COLO829 (cell line): Measurements from ENCODE around the gene POU6F2.

Source experiments
- DNase-seq: peaks from one replicate; pipeline ENCODE4 v3.0.0; 2012; ENCODE audit warnings: low spot score

POU6F2 gene

GRCh38 chr7:39069896-39070881 is 92.5 kb downstream of the POU6F2 start:
- DNase-seq = no peak

DNA sequence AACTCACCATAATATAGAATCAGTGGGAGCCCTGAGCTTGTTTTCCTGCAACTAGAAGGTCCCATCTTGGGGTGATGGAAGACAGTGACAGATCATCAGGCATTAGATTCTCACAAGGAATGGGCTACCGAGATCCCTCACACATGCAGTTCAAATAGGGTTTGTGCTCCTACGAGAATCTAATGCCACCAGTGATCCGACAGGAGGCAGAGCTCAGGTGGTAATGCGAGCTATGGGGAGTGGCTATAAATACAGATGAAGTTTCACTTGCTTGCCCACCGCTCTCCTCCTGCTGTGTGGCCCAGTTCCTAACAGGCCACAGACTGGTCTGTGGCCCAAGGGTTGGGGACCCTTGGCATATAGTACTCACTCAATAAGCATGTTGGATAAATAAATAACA is 93.4 kb downstream of the POU6F2 start:
- DNase-seq = no peak

- no peak for DNase-seq
Observed at GRCh38 chr7:39073432-39073831, 95.7 kb downstream of the POU6F2 start.

DNA sequence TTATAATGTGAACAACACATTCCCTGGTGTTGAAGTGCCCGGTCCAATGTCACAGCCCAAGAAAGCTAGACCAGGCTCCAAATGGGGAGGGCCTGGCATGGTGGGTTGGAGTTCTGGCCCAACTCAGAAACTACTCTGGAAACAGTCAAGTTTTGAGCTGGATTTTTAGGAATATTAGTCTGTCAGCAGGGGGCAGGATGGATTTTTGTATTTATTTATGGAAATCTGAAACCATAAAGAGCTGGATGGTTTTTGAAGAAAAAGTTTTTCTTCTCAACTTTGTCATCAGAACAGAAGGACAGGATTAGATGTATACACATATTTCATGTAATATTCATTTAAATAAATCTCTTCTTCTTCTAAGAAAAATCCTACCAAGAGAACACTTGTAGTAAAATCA is 97.5 kb downstream of the POU6F2 start:
- no peak for DNase-seq

DNA sequence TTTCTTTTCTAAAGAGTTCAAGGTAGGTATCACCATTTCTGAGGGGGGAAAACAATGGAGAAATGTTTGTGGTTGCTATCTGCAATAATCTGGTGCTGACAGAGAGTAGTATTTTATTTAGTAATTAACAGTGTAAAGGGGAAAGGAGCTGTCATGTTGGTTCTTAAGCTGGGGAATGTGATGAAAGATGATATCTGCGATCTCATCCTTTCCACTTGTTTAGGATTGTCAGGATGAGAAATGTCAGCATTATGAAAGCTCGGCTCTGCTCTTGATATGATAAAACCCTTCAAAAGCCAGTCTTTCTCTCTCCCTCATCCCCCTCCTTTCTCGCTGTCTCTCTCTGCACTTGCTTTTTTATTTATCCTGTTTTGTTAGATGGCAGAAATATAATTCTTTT is 106.1 kb downstream of the POU6F2 start:
- DNase-seq = no peak

GRCh38 chr7:39084349-39084748 is 106.6 kb downstream of the POU6F2 start:
- DNase-seq = no peak

GRCh38 chr7:39085189-39085588 is 107.5 kb downstream of the POU6F2 start:
- DNase-seq = no peak

GRCh38 chr7:39085590-39086049 is 107.9 kb downstream of the POU6F2 start:
- DNase-seq = no peak

GRCh38 chr7:39086638-39087360 is 109.1 kb downstream of the POU6F2 start:
- DNase-seq = no peak

- DNase-seq = no peak
Observed at GRCh38 chr7:39088730-39089593, 111.3 kb downstream of the POU6F2 start.

DNA sequence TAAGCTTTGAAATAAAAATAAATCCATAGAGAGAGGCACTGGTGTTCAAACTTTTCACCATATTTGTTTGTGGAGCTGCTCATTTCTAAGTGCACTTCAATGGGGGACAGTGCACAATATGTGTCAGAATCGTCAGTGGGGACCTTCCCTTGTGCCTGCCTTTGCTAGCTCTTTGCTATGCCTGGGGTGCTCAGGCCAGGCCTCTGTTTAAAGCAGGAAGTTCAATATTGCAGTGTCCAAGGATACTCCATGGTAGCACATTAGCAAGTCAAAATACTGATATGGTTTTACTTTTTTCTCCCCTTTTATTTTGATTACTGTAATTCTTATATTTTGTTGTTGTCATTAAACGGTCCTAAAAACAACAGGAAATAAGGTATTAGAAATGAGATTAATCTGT is 113.4 kb downstream of the POU6F2 start:
- no peak for DNase-seq

DNA sequence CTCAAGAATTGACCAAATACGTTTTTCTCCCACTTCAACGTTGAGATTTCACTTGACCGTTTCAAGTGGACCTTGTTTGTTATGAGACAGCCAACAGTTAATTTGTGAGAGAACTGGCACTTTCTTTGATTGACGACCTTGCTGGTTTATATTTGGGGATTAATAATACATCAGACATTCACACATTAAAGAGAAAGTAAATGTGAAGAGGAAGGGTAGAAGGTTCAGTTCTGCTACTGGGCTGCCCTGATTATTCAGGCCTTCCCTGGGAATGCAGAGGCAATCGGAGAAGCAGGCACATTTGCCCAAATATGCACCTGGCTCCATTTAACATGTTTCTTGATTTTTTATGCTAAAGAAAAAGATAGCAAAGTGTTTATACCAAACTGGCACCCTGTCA is 114.1 kb downstream of the POU6F2 start:
- DNase-seq = no peak

DNA sequence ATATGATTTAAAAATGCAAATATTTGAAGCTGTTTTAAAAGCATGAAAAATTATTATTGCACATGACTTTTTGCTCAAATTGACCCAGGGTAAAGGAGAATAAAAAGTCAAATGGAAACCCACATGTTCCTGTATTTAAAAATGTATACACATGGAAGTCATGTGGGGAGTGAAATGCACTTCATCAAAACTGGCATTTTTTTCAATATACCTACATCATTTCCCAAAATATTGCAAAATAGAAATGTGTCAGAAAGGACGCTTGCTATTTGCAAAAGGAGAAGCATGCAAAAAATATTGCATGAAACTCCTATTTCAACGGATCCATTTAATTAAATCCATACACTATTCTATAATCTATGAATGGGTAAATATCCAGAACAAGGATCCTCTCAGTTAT is 117.0 kb downstream of the POU6F2 start:
- DNase-seq = no peak

DNA sequence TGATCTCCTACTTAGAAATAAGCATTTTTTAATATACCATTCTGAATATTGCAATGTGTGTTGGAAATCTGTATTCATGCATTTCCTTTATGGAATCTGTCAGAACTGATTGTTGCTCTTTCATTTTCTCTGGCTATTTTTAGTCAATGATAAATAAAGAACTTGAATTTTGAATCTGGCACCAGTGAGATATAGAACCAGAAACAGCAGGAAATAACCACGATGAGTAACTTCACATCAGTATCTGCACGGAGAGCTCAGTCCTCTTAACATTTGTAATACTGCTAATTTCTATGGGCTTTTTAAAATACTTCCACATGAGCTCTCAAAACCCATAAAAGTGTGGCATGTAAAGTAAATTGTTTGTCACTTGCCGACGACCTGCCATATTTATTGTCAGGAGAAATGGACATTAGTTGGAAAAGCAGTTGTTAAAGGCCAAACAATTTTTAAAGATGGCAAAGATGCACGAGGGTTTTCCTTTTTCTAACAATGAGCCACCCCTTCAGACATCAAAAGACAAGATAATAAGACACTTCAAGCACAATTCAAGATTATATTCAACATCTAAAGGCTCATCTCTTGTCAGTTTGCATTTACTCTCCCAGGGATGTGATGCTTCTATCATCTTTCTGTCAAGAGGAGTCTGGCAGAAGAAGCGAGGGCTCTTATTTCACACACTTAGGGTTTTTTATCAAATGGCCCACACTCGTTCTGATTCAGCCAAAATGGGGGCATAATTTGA is 118.3 kb downstream of the POU6F2 start:
- no peak for DNase-seq

GRCh38 chr7:39098506-39098905 is 120.8 kb downstream of the POU6F2 start:
- no peak for DNase-seq

GRCh38 chr7:39099146-39099545 is 121.4 kb downstream of the POU6F2 start:
- DNase-seq = no peak

DNA sequence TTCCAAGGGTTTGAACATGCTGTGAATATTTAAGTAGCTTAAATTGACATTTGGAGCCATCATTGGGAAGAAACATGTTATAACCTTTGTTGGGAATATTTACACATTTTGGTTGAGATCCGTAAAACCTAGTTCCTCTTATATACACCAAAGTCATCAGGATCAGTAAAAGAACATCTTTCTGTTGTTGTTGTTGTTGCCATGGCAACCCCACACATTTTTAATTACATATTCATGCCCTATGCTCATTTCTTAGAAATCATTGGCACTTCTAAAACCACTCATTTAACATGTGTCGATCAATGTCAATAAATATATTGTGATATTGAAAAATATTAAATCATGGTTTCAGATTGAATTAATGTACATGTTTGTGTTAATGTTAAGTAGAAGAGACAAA is 122.6 kb downstream of the POU6F2 start:
- no peak for DNase-seq

DNA sequence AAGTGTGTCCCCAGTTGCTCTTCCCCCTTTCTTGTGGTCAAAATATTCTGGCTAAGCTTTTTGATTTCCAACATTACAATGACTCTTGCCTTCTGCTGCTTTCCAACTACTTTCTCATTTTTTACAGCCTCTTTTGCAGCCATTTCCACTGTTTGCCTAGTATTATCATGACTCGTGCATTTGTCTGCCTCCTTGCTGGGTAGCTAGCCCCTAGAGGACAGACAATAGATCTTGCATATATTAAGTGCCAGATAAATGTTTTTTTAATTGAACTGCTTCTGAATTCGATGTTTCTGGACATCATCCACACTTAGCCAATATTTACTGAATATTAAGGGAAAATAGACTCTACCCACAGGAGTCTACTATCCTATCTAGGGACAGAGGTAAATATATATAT is 124.5 kb downstream of the POU6F2 start:
- DNase-seq = no peak

- DNase-seq = no peak
Observed at GRCh38 chr7:39105720-39106119, 128.0 kb downstream of the POU6F2 start.

GRCh38 chr7:39125846-39126245 is 148.1 kb downstream of the POU6F2 start:
- no peak for DNase-seq

- no peak for DNase-seq
Observed at GRCh38 chr7:39127058-39127457, 149.3 kb downstream of the POU6F2 start.
